H9 (cell line): ENCODE data around the gene PHF1. TPM values are rescaled to one million over a fixed set of nuclear protein-coding genes. Genes with fewer than 3 reads are reported as not detected.
"Not testable (repeated sequence)": the region's sequence is repeated elsewhere in the genome, so short reads cannot be mapped to it uniquely, and the experiment has no call there.

Source experiments
- DNase-seq: peaks from one replicate; pipeline ENCODE4 v3.0.0-alpha.2; 2017
- H2AFZ ChIP-seq: one replicate; pipeline ENCODE4 v1.6.1; 2013; ENCODE audit warnings: mild to moderate bottlenecking, low read length, control low read depth, moderate library complexity
- H2AK5ac ChIP-seq: 2 replicates; pipeline ENCODE4 v1.6.1; 2013; ENCODE audit warnings: low read length, control low read depth, mixed read lengths; ENCODE audit not compliant: insufficient read length
- H2BK120ac ChIP-seq: one replicate; pipeline ENCODE4 v1.6.1; 2013; ENCODE audit warnings: low read depth, mild to moderate bottlenecking, low read length, control low read depth, inconsistent platforms; ENCODE audit not compliant: poor library complexity, severe bottlenecking
- H2BK12ac ChIP-seq: 2 replicates; pipeline ENCODE4 v1.6.1; 2013; ENCODE audit warnings: low read length, control low read depth, mixed read lengths, low read depth; ENCODE audit not compliant: insufficient read length
- H2BK15ac ChIP-seq: 2 replicates; pipeline ENCODE4 v1.6.1; 2013; ENCODE audit warnings: low read depth, low read length, control low read depth
- H2BK20ac ChIP-seq: one replicate; pipeline ENCODE4 v1.6.1; 2013; ENCODE audit warnings: low read depth, mild to moderate bottlenecking, low read length, control low read depth, inconsistent platforms; ENCODE audit not compliant: poor library complexity, severe bottlenecking
- H2BK5ac ChIP-seq: 2 replicates; pipeline ENCODE4 v1.6.1; 2013; ENCODE audit warnings: low read length, control low read depth, mixed read lengths; ENCODE audit not compliant: insufficient read length
- H3K14ac ChIP-seq: 2 replicates; pipeline ENCODE4 v1.6.1; 2013; ENCODE audit warnings: low read length, control low read depth; ENCODE audit not compliant: insufficient read depth
- H3K18ac ChIP-seq: 2 replicates; pipeline ENCODE4 v1.6.1; 2013; ENCODE audit warnings: low read depth, mild to moderate bottlenecking, mixed read lengths, low read length, control low read depth; ENCODE audit not compliant: insufficient read length
- H3K23ac ChIP-seq: 2 replicates; pipeline ENCODE4 v1.6.1; 2013; ENCODE audit warnings: low read length, control low read depth, mixed read lengths, low read depth; ENCODE audit not compliant: insufficient read length
- H3K23me2 ChIP-seq: 2 replicates; pipeline ENCODE4 v1.6.1; 2013; ENCODE audit warnings: low read depth, mild to moderate bottlenecking, mixed read lengths, low read length, control low read depth; ENCODE audit not compliant: insufficient read length, poor library complexity, severe bottlenecking
- H3K27ac ChIP-seq: 2 replicates; pipeline ENCODE4 v1.5.1; 2013; ENCODE audit warnings: low read length, control low read depth, mixed read lengths, low read depth; ENCODE audit not compliant: insufficient read length
- H3K27me3 ChIP-seq: 2 replicates; pipeline ENCODE4 v1.6.1; 2013; ENCODE audit warnings: low read length, control low read depth, inconsistent platforms; ENCODE audit not compliant: insufficient read depth
- H3K4ac ChIP-seq: 2 replicates; pipeline ENCODE4 v1.6.1; 2013; ENCODE audit warnings: low read depth, mild to moderate bottlenecking, control low read depth, inconsistent platforms, low read length, moderate library complexity
- H3K4me1 ChIP-seq: 2 replicates; pipeline ENCODE4 v1.6.1; 2013; ENCODE audit warnings: low read length, control low read depth, inconsistent platforms; ENCODE audit not compliant: insufficient read depth
- H3K4me2 ChIP-seq: 2 replicates; pipeline ENCODE4 v1.6.1; 2013; ENCODE audit warnings: low read length, control low read depth, mixed read lengths; ENCODE audit not compliant: insufficient read length, insufficient read depth
- H3K56ac ChIP-seq: 2 replicates; pipeline ENCODE4 v1.6.1; 2013; ENCODE audit warnings: low read depth, mild to moderate bottlenecking, mixed read lengths, low read length, control low read depth; ENCODE audit not compliant: insufficient read length
- H3K79me1 ChIP-seq: 2 replicates; pipeline ENCODE4 v1.6.1; 2013; ENCODE audit warnings: low read depth, mild to moderate bottlenecking, moderate library complexity, low read length, control low read depth, inconsistent platforms; ENCODE audit not compliant: insufficient read depth, poor library complexity, severe bottlenecking
- H3K79me2 ChIP-seq: 2 replicates; pipeline ENCODE4 v1.6.1; 2013; ENCODE audit warnings: low read length, control low read depth, inconsistent platforms; ENCODE audit not compliant: insufficient read depth
- H3K9ac ChIP-seq: 2 replicates; pipeline ENCODE4 v1.6.1; 2013; ENCODE audit warnings: low read length, control low read depth, mixed read lengths; ENCODE audit not compliant: insufficient read length; ENCODE audit errors: extremely low read depth
- H3K9me3 ChIP-seq: one replicate; pipeline ENCODE4 v1.6.1; 2013; ENCODE audit warnings: low read depth, low read length, inconsistent platforms; ENCODE audit not compliant: control insufficient read depth
- H3T11ph ChIP-seq: one replicate; pipeline ENCODE4 v1.6.1; 2013; ENCODE audit warnings: mild to moderate bottlenecking, low read length, control low read depth, inconsistent platforms
- H4K20me1 ChIP-seq: one replicate; pipeline ENCODE4 v1.6.1; 2013; ENCODE audit not compliant: control insufficient read depth, insufficient read length, insufficient read depth
- H4K5ac ChIP-seq: 2 replicates; pipeline ENCODE4 v1.6.1; 2013; ENCODE audit warnings: low read depth, mild to moderate bottlenecking, mixed read lengths, low read length, control low read depth; ENCODE audit not compliant: insufficient read length
- H4K8ac ChIP-seq: replicated peaks from 2 replicates; pipeline ENCODE4 v1.6.1; 2013; ENCODE audit warnings: low read length, control low read depth, mixed read lengths, low read depth; ENCODE audit not compliant: insufficient read length
- H4K91ac ChIP-seq: 2 replicates; pipeline ENCODE4 v1.6.1; 2013; ENCODE audit warnings: low read depth, mild to moderate bottlenecking, moderate library complexity, mixed read lengths, low read length, control low read depth; ENCODE audit not compliant: insufficient read length
- H3K27ac Mint-ChIP-seq, 3 experiments: 2 replicates in 2 of 3; 3 replicates in 1 of 3; pipeline ENCODE4 v1.8.0; 2020 to 2021; ENCODE audit warnings: mixed read lengths in 3 of 3, mild to moderate bottlenecking in 1 of 3, moderate library complexity in 1 of 3
- H3K27me3 Mint-ChIP-seq: 2 replicates; pipeline ENCODE4 v1.8.0; 2021; ENCODE audit warnings: low read depth, mild to moderate bottlenecking, moderate library complexity, mixed read lengths
- H3K36me3 Mint-ChIP-seq, 3 experiments: 2 replicates in 2 of 3; 3 replicates in 1 of 3; pipeline ENCODE4 v1.8.0; 2020 to 2021; ENCODE audit warnings: low read depth in 3 of 3, mixed read lengths in 3 of 3; ENCODE audit not compliant: insufficient read depth in 1 of 3
- H3K4me1 Mint-ChIP-seq, 2 experiments: 2 replicates each; pipeline ENCODE4 v1.8.0; 2020; ENCODE audit warnings: mixed read lengths in 2 of 2
- H3K4me3 Mint-ChIP-seq, 2 experiments: 2 replicates in 1 of 2; 3 replicates in 1 of 2; pipeline ENCODE4 v1.8.0; 2020 to 2021; ENCODE audit warnings: mild to moderate bottlenecking in 2 of 2, mixed read lengths in 2 of 2, moderate library complexity in 1 of 2
- H3K9me3 Mint-ChIP-seq, 2 experiments: 2 replicates in 1 of 2; 3 replicates in 1 of 2; pipeline ENCODE4 v1.8.0; 2020; ENCODE audit warnings: mild to moderate bottlenecking in 2 of 2, mixed read lengths in 2 of 2, moderate library complexity in 1 of 2
- WGBS: extraction: QIAGEN DNeasy Blood & Tissue Kit; methylation state at CpG from one replicate; pipeline ENCODE4 v1.1.7; 2013; ENCODE audit warnings: missing lambda C conversion rate, low lambda C conversion rate, mixed read lengths; ENCODE audit not compliant: insufficient read length; ENCODE audit errors: extremely low coverage; 5-methylcytosine and 5-hydroxymethylcytosine counted together
- total RNA-seq: library from RNA; stranded (reverse); gene quantifications from 2 replicates; pipeline ENCODE4 v1.2.1, GENCODE V29; 2021

PHF1 gene
- total RNA-seq, 1 experiment from 2014 or later, result 56.8 TPM

DNA sequence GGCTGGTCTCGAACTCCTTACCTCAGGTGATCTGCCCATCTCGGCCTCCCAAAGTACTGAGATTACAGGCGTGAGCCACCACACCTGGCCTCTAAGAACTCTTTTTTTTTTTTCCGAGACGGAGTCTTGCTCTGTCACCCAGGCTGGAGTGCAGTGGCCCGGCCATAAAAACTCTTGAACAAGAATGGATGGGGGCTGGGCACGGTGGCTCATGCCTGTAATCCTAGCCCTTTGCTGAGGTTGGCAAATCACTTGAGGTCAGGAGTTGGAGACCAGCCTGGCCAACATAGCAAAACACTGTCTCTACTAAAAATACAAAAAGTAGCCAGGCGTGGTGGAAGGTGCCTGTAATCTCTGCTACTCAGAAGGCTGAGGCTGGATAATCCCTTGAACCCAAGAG, 38.9 kb upstream of the PHF1 start:
- not testable (repeated sequence) for DNase-seq, H3K27ac ChIP-seq, H3K18ac ChIP-seq, H2BK120ac ChIP-seq, H3K27ac Mint-ChIP-seq, H3K27me3 Mint-ChIP-seq, H4K5ac ChIP-seq, H2BK12ac ChIP-seq, H3K14ac ChIP-seq, H3K56ac ChIP-seq, H2BK15ac ChIP-seq, H3K23ac ChIP-seq, H2BK20ac ChIP-seq, H3K9me3 Mint-ChIP-seq, H3K79me2 ChIP-seq, H4K20me1 ChIP-seq, H3K4me3 Mint-ChIP-seq, H3K27me3 ChIP-seq, H4K8ac ChIP-seq, H3K4me1 ChIP-seq, H3K36me3 Mint-ChIP-seq, H3K9ac ChIP-seq, H2BK5ac ChIP-seq, H3K79me1 ChIP-seq, H3K4ac ChIP-seq, H3T11ph ChIP-seq, H3K9me3 ChIP-seq, H3K23me2 ChIP-seq, H2AFZ ChIP-seq, H4K91ac ChIP-seq, H3K4me2 ChIP-seq, H2AK5ac ChIP-seq
- WGBS, result no CpG with 5 or more reads among the region's 8 CpGs
- H3K4me1 Mint-ChIP-seq, result peaks cover 28 to 37% of the 10 kb centered on the region in 2 experiments
